Measurements from ENCODE around the gene RABGAP1.

Gene RABGAP1

GRCh38 chr9:123131993-123132392, 191.2 kb downstream of the RABGAP1 start:
- DNase-seq (ENCODE audit: low read depth): no peak
- no peak for TF ChIP-seq CTCF (IDR thresholded peaks at IDR 0.05; ENCODE audit: insufficient read depth, low read depth, low read length, missing control alignments)
- H3K4me3 ChIP-seq (ENCODE audit: low read length): no peak overlapping the region

- H3K4me3 ChIP-seq (ENCODE audit: low read length): no peak overlapping the region
- no peak for DNase-seq (ENCODE audit: low read depth)
- no peak for TF ChIP-seq CTCF (IDR thresholded peaks at IDR 0.05; ENCODE audit: insufficient read depth, low read depth, low read length, missing control alignments)
These were observed 191.9 kb downstream of the RABGAP1 start for GRCh38 chr9:123132696-123133095.

- TF ChIP-seq CTCF (IDR thresholded peaks at IDR 0.05; ENCODE audit: insufficient read depth, low read depth, low read length, missing control alignments): no peak
These were observed 194.6 kb downstream of the RABGAP1 start for GRCh38 chr9:123135430-123135829.

GRCh38 chr9:123138163-123138562, 197.3 kb downstream of the RABGAP1 start:
- TF ChIP-seq CTCF (IDR thresholded peaks at IDR 0.05; ENCODE audit: insufficient read depth, low read depth, low read length, missing control alignments): no peak
- DNase-seq (ENCODE audit: low read depth): no peak
- H3K4me3 ChIP-seq (ENCODE audit: low read length): no peak overlapping the region

More at GRCh38 chr9:123135430-123135829, 194.6 kb downstream of the RABGAP1 start:
- no peak overlapping the region for H3K4me3 ChIP-seq (ENCODE audit: low read length)
- no peak for DNase-seq (ENCODE audit: low read depth)

- H3K4me3 ChIP-seq (ENCODE audit: low read length): no peak overlapping the region
- DNase-seq (ENCODE audit: low read depth): no peak
- no peak for TF ChIP-seq CTCF (IDR thresholded peaks at IDR 0.05; ENCODE audit: insufficient read depth, low read depth, low read length, missing control alignments)
These were observed 208.2 kb downstream of the RABGAP1 start for GRCh38 chr9:123149067-123149466.

- no peak overlapping the region for H3K4me3 ChIP-seq (ENCODE audit: low read length)
- DNase-seq (ENCODE audit: low read depth): peak; percentile 25
- no peak for TF ChIP-seq CTCF (IDR thresholded peaks at IDR 0.05; ENCODE audit: insufficient read depth, low read depth, low read length, missing control alignments)
These were observed 210.1 kb downstream of the RABGAP1 start for GRCh38 chr9:123150708-123151503.

Measured in epithelial cell of esophagus (primary cell).